Cardiac muscle cell (in vitro differentiated cells and primary cell): ENCODE results near the gene SDC4. TPM values are rescaled to one million over a fixed set of nuclear protein-coding genes. Genes with fewer than 3 reads are reported as not detected.

Experiments
- DNase-seq, 2 donors: peaks; one replicate each; pipeline versions ENCODE4 v3.0.0 to v3.0.0-alpha.2; 2010 to 2017; ENCODE audit warnings: low read depth in 1 of 2, low spot score in 1 of 2
- H3K27ac ChIP-seq: fragments of 200-600 bp; sonication (generic); 2 replicates; pipeline ENCODE4 v1.5.1; 2016
- H3K27me3 ChIP-seq: fragments of 200-600 bp; sonication (generic); 2 replicates; pipeline ENCODE4 v1.6.0; 2016; ENCODE audit warnings: control low read depth
- H3K36me3 ChIP-seq: fragments of 200-600 bp; sonication (generic); 2 replicates; pipeline ENCODE4 v1.5.1; 2016; ENCODE audit warnings: control low read depth
- H3K4me1 ChIP-seq: fragments of 200-600 bp; sonication (generic); 2 replicates; pipeline ENCODE4 v1.8.1; 2017; ENCODE audit warnings: low read depth, mild to moderate bottlenecking, mixed run types
- H3K4me3 ChIP-seq: fragments of 200-600 bp; sonication (generic); 2 replicates; pipeline ENCODE4 v1.5.1; 2016; ENCODE audit warnings: mild to moderate bottlenecking
- H3K9me3 ChIP-seq: fragments of 200-600 bp; sonication (generic); 2 replicates; pipeline ENCODE4 v1.5.1; 2017; ENCODE audit warnings: low read depth, mild to moderate bottlenecking, control low read depth
- polyA plus RNA-seq: library from polyadenylated mRNA; unstranded; fragments of >200 nt; fragmentation: Nextera tagmentation; extraction: Ambion mirVana; gene quantifications from 2 replicates; pipeline ENCODE4 v1.2.1, GENCODE V29; 2016
- total RNA-seq: library from RNA; depleted of rRNA; stranded (reverse); fragments of >200 nt; gene quantifications from 2 replicates; pipeline ENCODE4 v1.2.3, GENCODE V29; 2016
- TF ChIP-seq, protein P1 (sequence below): IDR thresholded peaks from 2 replicates; pipeline ENCODE4 v1.5.1; 2012; ENCODE audit warnings: low read depth, mild to moderate bottlenecking, low read length

SDC4 gene
- total and polyA plus RNA-seq, 2 experiments from 2014 or later = 35.4 to 55.7 TPM

DNA sequence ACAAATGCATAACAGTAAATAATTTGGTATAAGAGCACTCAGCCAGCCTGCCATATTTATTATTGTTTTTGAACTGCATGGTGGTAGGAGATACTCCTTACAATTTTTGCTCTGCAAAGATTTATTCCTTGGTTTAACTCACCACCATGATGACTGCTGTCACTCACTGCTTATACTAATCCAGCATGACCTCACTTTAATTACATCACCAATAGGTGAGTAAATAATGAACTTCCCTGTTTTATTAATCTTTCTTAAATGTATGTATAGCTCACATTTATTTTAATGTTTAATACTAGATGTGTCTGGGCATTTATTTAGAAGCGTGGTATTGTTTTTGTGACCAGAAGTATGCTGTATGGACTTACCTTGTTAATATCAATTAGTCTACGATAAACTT is 42.7 kb upstream of the SDC4 start:
- DNase-seq = no peak
- Histone ChIP-seq H3K9me3 (no peaks in the 10 kb centered on the region), H3K27me3 (no peaks in the 10 kb centered on the region), H3K27ac (no peak overlapping the region), H3K36me3 (no peaks in the 10 kb centered on the region), H3K4me3 (no peak overlapping the region), H3K4me1 (no peaks in the 10 kb centered on the region)
- TF ChIP-seq, protein P1, sequence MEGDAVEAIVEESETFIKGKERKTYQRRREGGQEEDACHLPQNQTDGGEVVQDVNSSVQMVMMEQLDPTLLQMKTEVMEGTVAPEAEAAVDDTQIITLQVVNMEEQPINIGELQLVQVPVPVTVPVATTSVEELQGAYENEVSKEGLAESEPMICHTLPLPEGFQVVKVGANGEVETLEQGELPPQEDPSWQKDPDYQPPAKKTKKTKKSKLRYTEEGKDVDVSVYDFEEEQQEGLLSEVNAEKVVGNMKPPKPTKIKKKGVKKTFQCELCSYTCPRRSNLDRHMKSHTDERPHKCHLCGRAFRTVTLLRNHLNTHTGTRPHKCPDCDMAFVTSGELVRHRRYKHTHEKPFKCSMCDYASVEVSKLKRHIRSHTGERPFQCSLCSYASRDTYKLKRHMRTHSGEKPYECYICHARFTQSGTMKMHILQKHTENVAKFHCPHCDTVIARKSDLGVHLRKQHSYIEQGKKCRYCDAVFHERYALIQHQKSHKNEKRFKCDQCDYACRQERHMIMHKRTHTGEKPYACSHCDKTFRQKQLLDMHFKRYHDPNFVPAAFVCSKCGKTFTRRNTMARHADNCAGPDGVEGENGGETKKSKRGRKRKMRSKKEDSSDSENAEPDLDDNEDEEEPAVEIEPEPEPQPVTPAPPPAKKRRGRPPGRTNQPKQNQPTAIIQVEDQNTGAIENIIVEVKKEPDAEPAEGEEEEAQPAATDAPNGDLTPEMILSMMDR = no peak

DNA sequence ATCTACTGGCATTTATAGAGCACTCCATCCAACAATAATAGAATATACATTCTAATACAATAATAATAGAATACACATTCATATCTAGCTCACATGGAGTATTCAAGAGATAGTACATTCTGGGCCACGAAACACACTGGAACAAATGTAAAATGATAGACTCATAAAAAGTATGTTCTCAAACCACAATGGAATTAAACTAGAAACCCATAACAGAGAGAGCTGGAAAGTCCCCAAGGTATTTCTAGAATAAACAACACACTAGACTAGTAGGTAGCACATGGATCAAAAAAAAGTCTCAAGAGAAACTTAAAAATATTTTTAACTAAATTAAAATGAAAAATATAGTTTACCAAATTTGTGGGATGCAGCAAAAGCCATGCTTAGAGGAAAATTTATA is 39.0 kb upstream of the SDC4 start:
- no peaks in the 10 kb centered on the region for H3K27me3 ChIP-seq
- no peaks in the 10 kb centered on the region for H3K9me3 ChIP-seq
- no peaks in the 10 kb centered on the region for H3K36me3 ChIP-seq
- no peak for DNase-seq
- no peaks in the 10 kb centered on the region for H3K4me1 ChIP-seq
- H3K27ac ChIP-seq = no peak overlapping the region
- TF ChIP-seq, protein P1 = no peak
- no peak overlapping the region for H3K4me3 ChIP-seq

DNA sequence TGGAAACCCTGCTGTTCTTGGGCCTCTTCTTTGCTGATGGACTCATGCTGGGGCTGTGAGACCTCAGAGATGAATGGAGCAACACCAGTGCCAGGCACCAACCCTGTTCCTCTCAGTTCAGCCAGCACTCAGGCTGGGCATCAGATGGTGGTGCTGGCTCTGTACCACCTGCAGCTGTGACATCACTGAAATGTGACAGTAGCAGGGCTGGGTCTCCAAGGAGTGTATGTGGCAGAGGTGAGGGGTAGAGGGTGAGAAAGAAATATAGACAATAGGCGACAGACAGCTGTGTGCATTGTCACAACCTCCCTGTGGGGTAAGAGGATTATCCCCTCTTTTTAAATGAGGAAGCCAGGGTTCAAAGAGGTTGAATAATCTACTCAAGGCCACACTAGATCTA is 30.0 kb upstream of the SDC4 start, which contains the start of gene TP53TG5:
TP53TG5 (minus strand) TSS at position 135 of the 400 bp plus-strand sequence; CDS start at position 46, 89 bp downstream.
- no peak for DNase-seq
- no peaks in the 10 kb centered on the region for H3K9me3 ChIP-seq
- H3K36me3 ChIP-seq = no peaks in the 10 kb centered on the region
- H3K27ac ChIP-seq = no peak within 1 kb of the TSS
- H3K27me3 ChIP-seq = no peaks in the 10 kb centered on the region
- TF ChIP-seq, protein P1 = no peak
- H3K4me3 ChIP-seq = no peak within 1 kb of the TSS
- H3K4me1 ChIP-seq = no peaks in the 10 kb centered on the region

DNA sequence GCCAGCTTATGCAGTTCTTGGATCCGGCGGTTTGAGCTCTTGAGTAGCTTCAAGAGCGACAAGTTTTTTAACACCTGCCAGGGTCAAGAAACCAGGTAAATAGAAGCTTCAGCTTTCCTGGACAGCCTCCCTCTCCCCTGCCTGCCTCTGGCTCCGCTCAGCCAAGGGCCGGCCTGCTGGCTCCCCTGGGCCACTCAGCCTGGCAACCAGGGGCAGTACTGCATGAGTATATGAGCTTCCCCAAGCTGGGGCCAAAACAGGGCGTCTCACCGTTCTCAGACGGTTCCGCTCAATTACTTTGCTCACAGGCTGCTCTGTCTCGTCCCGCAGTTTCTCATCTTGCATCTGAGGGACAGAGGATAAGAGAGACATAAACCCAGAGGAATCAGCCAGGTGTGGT is 29.0 kb upstream of the SDC4 start:
- H3K4me3 ChIP-seq = no peak overlapping the region
- H3K36me3 ChIP-seq = no peaks in the 10 kb centered on the region
- H3K27me3 ChIP-seq = no peaks in the 10 kb centered on the region
- DNase-seq = no peak
- no peak overlapping the region for H3K27ac ChIP-seq
- TF ChIP-seq, protein P1 = no peak
- no peaks in the 10 kb centered on the region for H3K4me1 ChIP-seq
- no peaks in the 10 kb centered on the region for H3K9me3 ChIP-seq

DNA sequence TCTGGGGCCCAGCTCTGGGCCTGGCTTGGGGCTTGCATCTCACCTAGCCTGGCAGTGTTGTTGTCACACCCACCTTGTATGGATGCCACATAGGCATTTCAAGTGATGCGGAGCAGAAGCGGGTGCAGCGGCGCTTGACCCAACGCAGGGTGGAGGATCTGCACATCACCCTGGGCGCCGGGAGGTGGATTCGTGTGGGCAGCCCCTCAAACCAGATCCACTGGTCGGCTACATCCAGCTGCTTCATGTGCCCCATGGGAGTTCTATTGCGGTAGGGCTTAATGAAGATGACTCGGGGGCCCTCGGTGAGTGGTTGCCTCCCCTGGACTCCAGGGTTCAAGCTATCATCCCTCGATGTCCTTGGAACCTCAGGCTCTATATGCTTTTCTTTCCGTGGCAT is 26.7 kb upstream of the SDC4 start:
- no peak overlapping the region for H3K4me3 ChIP-seq
- no peaks in the 10 kb centered on the region for H3K9me3 ChIP-seq
- H3K27me3 ChIP-seq = no peaks in the 10 kb centered on the region
- H3K4me1 ChIP-seq = no peaks in the 10 kb centered on the region
- DNase-seq = no peak
- no peak overlapping the region for H3K27ac ChIP-seq
- H3K36me3 ChIP-seq = no peaks in the 10 kb centered on the region
- TF ChIP-seq, protein P1 = no peak

DNA sequence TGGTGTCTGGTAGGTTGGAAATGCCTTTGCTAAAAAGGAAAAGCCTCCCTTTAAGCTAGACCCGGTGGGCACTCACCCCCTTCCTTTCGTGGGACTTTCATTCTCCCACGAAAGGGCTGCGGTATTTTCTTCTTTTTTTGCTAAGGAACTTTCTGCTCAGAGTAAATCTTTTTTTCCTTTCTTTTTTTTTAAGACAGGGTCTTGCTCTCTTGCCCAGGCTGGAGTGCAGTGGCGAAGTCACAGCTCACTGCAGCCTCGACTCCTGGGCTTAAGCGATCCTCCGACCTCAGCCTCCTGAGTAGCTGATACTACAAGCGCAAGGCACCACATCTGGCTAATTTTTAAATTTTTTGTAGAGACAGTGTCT is 25.9 kb upstream of the SDC4 start:
- no peaks in the 10 kb centered on the region for H3K9me3 ChIP-seq
- H3K27ac ChIP-seq = no peak overlapping the region
- peak overlapping the region; percentile 23 for H3K4me3 ChIP-seq
- H3K36me3 ChIP-seq = no peaks in the 10 kb centered on the region
- TF ChIP-seq, protein P1 = no peak
- no peaks in the 10 kb centered on the region for H3K4me1 ChIP-seq
- DNase-seq = no peak
- H3K27me3 ChIP-seq = no peaks in the 10 kb centered on the region
